ENCODE results near the gene ALPK3. TPM values are rescaled to one million over a fixed set of nuclear protein-coding genes. Genes with fewer than 3 reads are reported as not detected.

ALPK3 gene
- total and polyA plus RNA-seq, 2 donors (not counting 3 experiments of a cell fraction or from before 2014, with no cell fraction given) = 18.4 to 36.2 TPM

- peaks cover 0 to 8% of the 10 kb centered on the region in 2 experiments for H3K36me3 ChIP-seq (ENCODE audit: control insufficient read depth in 2 of 2, extremely low read depth in 1 of 2, insufficient read depth in 2 of 2, low read length in 2 of 2)
- H3K79me2 ChIP-seq (ENCODE audit: control insufficient read depth, insufficient read depth, low read length) = no peaks in the 10 kb centered on the region
- no peak overlapping the region for H3K4me3 ChIP-seq (replicated peaks in 1 of 3; ENCODE audit: insufficient read depth in 1 of 3, low read depth in 1 of 3, low read length in 3 of 3)
- TF ChIP-seq JUN (IDR thresholded peaks at IDR 0.05; ENCODE audit: borderline replicate concordance, insufficient read depth, insufficient read length, low read depth) = no peak
- no peak for TF ChIP-seq MYC (IDR thresholded peaks at IDR 0.05; ENCODE audit: low read depth, low read length)
- no peak for TF ChIP-seq POLR2AphosphoS5 (IDR thresholded peaks at IDR 0.05; ENCODE audit: insufficient read depth, low read depth, low read length)
- no peak for TF ChIP-seq FOS (IDR thresholded peaks at IDR 0.05; ENCODE audit: borderline replicate concordance, insufficient read depth, low read length)
- TF ChIP-seq EZH2 (IDR thresholded peaks at IDR 0.05; ENCODE audit: borderline replicate concordance, low read depth, low read length, severe bottlenecking) = no peak
- no peak for TF ChIP-seq POLR2A (IDR thresholded peaks at IDR 0.05; ENCODE audit: low read depth, low read length)
- TF ChIP-seq MAX (IDR thresholded peaks at IDR 0.05; ENCODE audit: insufficient read depth, insufficient read length) = no peak
- no peak for TF ChIP-seq CTCF (IDR thresholded peaks at IDR 0.05; ENCODE audit: extremely low read depth in 1 of 2, insufficient read depth in 1 of 2, low read depth in 1 of 2, low read length in 2 of 2)
- TF ChIP-seq GATA2 (IDR thresholded peaks at IDR 0.05; ENCODE audit: insufficient read depth, insufficient read length, low read depth, low read length) = no peak
- H4K20me1 ChIP-seq (replicated peaks; ENCODE audit: control insufficient read depth, extremely low read depth, insufficient read depth, low read length) = no peaks in the 10 kb centered on the region
- H3K4me1 ChIP-seq (ENCODE audit: control insufficient read depth, extremely low read depth, insufficient read depth, low read length) = peaks cover 13% of the 10 kb centered on the region
- no peak for DNase-seq (ENCODE audit: low read depth, low spot score)
- H3K9me3 ChIP-seq (replicated peaks; ENCODE audit: control insufficient read depth, insufficient read depth, low read length) = no peaks in the 10 kb centered on the region
- BruUV-seq (replicated peaks) = no TSS peak
- no peak overlapping the region for H3K4me2 ChIP-seq (ENCODE audit: insufficient read depth, low read length)
- H3K9me1 ChIP-seq (replicated peaks; ENCODE audit: control insufficient read depth, extremely low read depth, insufficient read depth, low read length) = no peaks in the 10 kb centered on the region
- no peak overlapping the region for H3K27ac ChIP-seq (ENCODE audit: insufficient read depth, low read depth, low read length)
- H2AFZ ChIP-seq (ENCODE audit: low read depth, low read length) = no peak overlapping the region
- intact Hi-C loops (cut with micrococcal nuclease) (no loop called here), dilution Hi-C loops (cut with MboI; ENCODE audit: extremely low pct_ligation_motif_present, low sequenced_read_pairs) (loop anchor here (25.0 kb wide), 1 partner anchor 132 kb away; no protein-coding TSS in a partner anchor)
- H3K27me3 ChIP-seq (ENCODE audit: control insufficient read depth in 2 of 2, insufficient read depth in 2 of 2, low read length in 2 of 2) = no peaks in the 10 kb centered on the region
- no peak for FAIRE-seq
- ChIA-PET POLR2A (no interaction called here), CTCF (interaction anchor here (1.9 kb wide), 1 partner anchor 15 kb away, joined by 5 read pairs; no protein-coding TSS in a partner anchor)
- H3K9ac ChIP-seq (replicated peaks; ENCODE audit: extremely low read depth, insufficient read depth, low read length) = no peak overlapping the region
Measured at GRCh38 chr15:84830036-84830435, 12.9 kb downstream of the ALPK3 start.

Measured in endothelial cell of umbilical vein (primary cell).